Measurements from ENCODE around the gene LMF2. TPM values are rescaled to one million over a fixed set of nuclear protein-coding genes. Genes with fewer than 3 reads are reported as not detected.

Gene LMF2
- total and polyA plus RNA-seq, 2 of the 8 experiments (the other 6 are each of a cell fraction or from before 2014, with no cell fraction given) = 34.3 to 62.9 TPM

DNA sequence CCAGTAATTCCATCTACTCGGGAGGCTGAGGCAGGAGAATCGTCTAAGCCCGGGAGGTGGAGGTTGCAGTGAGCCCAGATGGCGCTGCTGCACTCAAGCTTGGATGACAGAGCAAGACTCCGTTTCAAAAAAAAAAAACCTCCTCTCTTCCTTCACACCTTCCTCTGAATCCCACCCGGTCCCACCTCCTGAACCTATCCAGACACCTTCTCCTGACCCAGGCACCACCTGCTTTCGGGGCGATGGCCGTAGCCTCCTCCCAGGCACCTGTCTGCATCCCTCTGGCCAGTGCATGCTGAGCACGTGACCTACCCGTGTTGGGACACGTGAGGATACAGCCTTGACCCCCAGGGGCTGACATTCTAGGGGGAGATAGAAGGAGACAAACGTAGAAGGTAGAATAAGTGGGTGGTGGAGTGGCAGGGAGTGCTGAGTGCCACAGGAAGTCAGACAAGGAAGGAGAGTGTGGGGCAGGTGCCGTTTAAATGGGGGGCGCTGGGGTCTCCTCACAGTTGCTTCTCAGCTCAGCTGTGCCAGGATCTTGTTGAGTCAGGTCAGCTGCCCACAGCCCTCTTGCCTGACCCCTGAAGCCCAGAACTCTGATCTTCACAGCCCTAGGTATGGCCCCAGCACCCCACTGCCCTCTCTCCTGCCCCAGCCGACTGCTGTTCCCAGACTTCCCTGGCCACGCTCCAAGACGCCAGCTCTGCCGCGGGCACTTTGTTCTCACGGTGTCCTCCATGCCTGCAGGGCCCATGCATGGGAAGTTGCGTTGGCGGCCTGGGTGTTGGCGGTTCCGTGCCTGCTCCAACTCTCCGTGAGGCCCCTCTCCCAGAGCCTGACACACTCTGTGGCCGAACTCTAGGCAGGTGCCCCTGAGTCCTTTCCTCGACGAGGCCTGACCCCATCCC lies 22.0 kb downstream of the LMF2 start:
- Histone ChIP-seq H3K36me3 (ENCODE audit: control insufficient read depth in 2 of 4, insufficient read depth in 4 of 4, low read length in 3 of 4) (0 out of 8 replicates have a peak, but pooled peaks cover 0 to 2% (median 0%) of the 10 kb centered on the region in 4 experiments), H3K4me3 (ENCODE audit: extremely low read depth in 1 of 4, insufficient read depth in 2 of 4, low read depth in 3 of 4, low read length in 4 of 4) (no peak overlapping the region), H2AFZ (ENCODE audit: low read length) (no peak overlapping the region), H3K27me3 (replicated peaks in 1 of 4; ENCODE audit: control insufficient read depth in 3 of 4, extremely low read depth in 1 of 4, insufficient read depth in 3 of 4, low read length in 3 of 4) (peaks cover 0 to 7% (median 4%) of the 10 kb centered on the region in 4 experiments; a peak in 5 of 7 replicates), H4K20me1 (replicated peaks in 1 of 2; ENCODE audit: control insufficient read depth in 1 of 2, insufficient read depth in 2 of 2, low read length in 2 of 2) (peaks cover 0 to 3% of the 10 kb centered on the region in 2 experiments), H4K91ac (replicated peaks; ENCODE audit: insufficient read length, low read length) (no peak overlapping the region), H2BK5ac (ENCODE audit: low read depth, low read length) (no peak overlapping the region), H3K18ac (ENCODE audit: extremely low read depth, low read length) (no peak overlapping the region), H4K8ac (ENCODE audit: extremely low read depth, insufficient read depth, low read length) (peak overlapping the region; percentile 92), H2BK120ac (replicated peaks; ENCODE audit: low read depth, low read length) (no peak overlapping the region), H3K4me2 (ENCODE audit: insufficient read depth in 1 of 2, low read depth in 2 of 2, low read length in 2 of 2) (no peak overlapping the region), H3K79me1 (ENCODE audit: low read depth, low read length) (no peaks in the 10 kb centered on the region), H3K27ac (ENCODE audit: low read depth, low read length) (no peak overlapping the region), H2BK20ac (ENCODE audit: low read length) (no peak overlapping the region), H3K14ac (ENCODE audit: insufficient read length) (no peak overlapping the region), H3K23ac (ENCODE audit: insufficient read length) (no peak overlapping the region), H2BK15ac (ENCODE audit: low read length) (no peak overlapping the region), H4K5ac (ENCODE audit: insufficient read length, low read depth, low read length) (no peak overlapping the region), H2BK12ac (ENCODE audit: low read depth, low read length) (no peak overlapping the region), H3K9ac (replicated peaks in 1 of 4; ENCODE audit: extremely low read depth in 1 of 4, low read depth in 3 of 4, low read length in 3 of 4) (no peak overlapping the region), H2AK5ac (ENCODE audit: low read depth, low read length) (no peak overlapping the region), H3K56ac (replicated peaks; ENCODE audit: insufficient read length, low read depth, low read length) (no peak overlapping the region), H3K79me2 (ENCODE audit: control insufficient read depth in 1 of 2, insufficient read depth in 2 of 2, low read length in 2 of 2) (no peaks in the 10 kb centered on the region), H3K4me1 (replicated peaks in 1 of 4; ENCODE audit: control insufficient read depth in 3 of 4, insufficient read depth in 4 of 4, low read length in 3 of 4) (peaks cover 0 to 5% (median 0%) of the 10 kb centered on the region in 4 experiments; a peak in 3 of 7 replicates), H3K23me2 (ENCODE audit: low read depth, low read length) (peaks cover 4% of the 10 kb centered on the region; the same call in 1 of the 2 replicates), H3K9me3 (ENCODE audit: insufficient read depth in 2 of 2, low read depth in 1 of 2, low read length in 1 of 2) (no peaks in the 10 kb centered on the region), H3K4ac (replicated peaks; ENCODE audit: insufficient read length, low read depth, low read length) (no peak overlapping the region)
- TF ChIP-seq, protein P1, sequence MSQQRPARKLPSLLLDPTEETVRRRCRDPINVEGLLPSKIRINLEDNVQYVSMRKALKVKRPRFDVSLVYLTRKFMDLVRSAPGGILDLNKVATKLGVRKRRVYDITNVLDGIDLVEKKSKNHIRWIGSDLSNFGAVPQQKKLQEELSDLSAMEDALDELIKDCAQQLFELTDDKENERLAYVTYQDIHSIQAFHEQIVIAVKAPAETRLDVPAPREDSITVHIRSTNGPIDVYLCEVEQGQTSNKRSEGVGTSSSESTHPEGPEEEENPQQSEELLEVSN (IDR thresholded peaks at IDR 0.05) = peak; percentile 78
- no peak for TF ChIP-seq RXRA (IDR thresholded peaks at IDR 0.05; ENCODE audit: insufficient read depth, low read depth, low read length)
- TF ChIP-seq, protein P2, sequence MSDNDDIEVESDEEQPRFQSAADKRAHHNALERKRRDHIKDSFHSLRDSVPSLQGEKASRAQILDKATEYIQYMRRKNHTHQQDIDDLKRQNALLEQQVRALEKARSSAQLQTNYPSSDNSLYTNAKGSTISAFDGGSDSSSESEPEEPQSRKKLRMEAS (IDR thresholded peaks at IDR 0.05) = peak; percentile 58; the same call in 1 of the 2 replicates
- ChIA-PET CTCF (ENCODE audit: partially characterized antibody) (interaction anchor here (0.7 to 5.6 kb wide), 9 partner anchors 11 to 1158 kb away, joined by 3 to 54 read pairs (median 3); no protein-coding TSS in a partner anchor), POLR2A (ENCODE audit: partially characterized antibody) (interaction anchor here (1.5 to 4.8 kb wide), 7 partner anchors 9 to 20 kb away, joined by 3 to 21 read pairs (median 17); no protein-coding TSS in a partner anchor)
- WGBS, 2 experiments (ENCODE audit: extremely low coverage in 1 of 2, insufficient coverage in 1 of 2, insufficient read length in 1 of 2, insufficient replicate concordance in 2 of 2, low coverage in 1 of 2, low lambda C conversion rate in 2 of 2, missing lambda C conversion rate in 1 of 2) = 87% methylated on average over 29 of the region's 29 CpGs; no CpG with 5 or more reads in 1 of the 2 experiments
- FAIRE-seq (no peak), DNase-seq (ENCODE audit: low read depth in 1 of 2, low spot score in 2 of 2) (no peak)

Measured in H1 (cell line).